DOHH2 (cell line): ENCODE measurements around the gene NSL1.

Experiments used
- EZH2phosphoT487 ChIP-seq: fragments of 200-600 bp; sonication (generic); IDR thresholded peaks from 2 replicates; pipeline ENCODE4 v1.6.1; 2017; ENCODE audit warnings: borderline replicate concordance, mild to moderate bottlenecking, antibody characterized with exemption, low read length, moderate library complexity, mixed read lengths
- TF ChIP-seq, protein P1 (sequence below): fragments of 200-600 bp; sonication (generic); IDR thresholded peaks from one replicate; pipeline ENCODE4 v1.5.1; 2014; ENCODE audit warnings: antibody characterized with exemption, mild to moderate bottlenecking, low read depth, low read length; ENCODE audit not compliant: poor library complexity, severe bottlenecking

DNA sequence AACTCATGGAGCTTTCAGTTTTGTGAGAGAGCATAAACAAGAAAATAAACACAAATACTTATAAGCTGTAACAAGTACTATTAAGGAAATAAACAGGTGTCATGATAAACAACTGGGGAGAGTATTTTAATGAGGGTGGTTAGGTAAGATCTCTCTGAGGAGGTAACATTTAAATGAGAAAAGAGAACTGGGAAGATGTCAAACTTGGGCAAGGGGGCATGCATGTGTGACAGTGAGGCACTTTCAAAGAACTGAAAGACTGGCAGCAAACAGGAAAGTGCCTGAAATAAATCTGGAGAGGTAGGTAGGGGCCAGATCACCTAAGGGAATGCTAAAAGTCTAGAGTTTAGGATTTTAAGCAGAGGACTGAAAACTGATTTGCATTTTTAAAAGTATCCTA, 37.8 kb downstream of the NSL1 start:
- TF ChIP-seq, protein P1, sequence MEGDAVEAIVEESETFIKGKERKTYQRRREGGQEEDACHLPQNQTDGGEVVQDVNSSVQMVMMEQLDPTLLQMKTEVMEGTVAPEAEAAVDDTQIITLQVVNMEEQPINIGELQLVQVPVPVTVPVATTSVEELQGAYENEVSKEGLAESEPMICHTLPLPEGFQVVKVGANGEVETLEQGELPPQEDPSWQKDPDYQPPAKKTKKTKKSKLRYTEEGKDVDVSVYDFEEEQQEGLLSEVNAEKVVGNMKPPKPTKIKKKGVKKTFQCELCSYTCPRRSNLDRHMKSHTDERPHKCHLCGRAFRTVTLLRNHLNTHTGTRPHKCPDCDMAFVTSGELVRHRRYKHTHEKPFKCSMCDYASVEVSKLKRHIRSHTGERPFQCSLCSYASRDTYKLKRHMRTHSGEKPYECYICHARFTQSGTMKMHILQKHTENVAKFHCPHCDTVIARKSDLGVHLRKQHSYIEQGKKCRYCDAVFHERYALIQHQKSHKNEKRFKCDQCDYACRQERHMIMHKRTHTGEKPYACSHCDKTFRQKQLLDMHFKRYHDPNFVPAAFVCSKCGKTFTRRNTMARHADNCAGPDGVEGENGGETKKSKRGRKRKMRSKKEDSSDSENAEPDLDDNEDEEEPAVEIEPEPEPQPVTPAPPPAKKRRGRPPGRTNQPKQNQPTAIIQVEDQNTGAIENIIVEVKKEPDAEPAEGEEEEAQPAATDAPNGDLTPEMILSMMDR = no peak
- no peak for TF ChIP-seq EZH2phosphoT487
